Spleen (tissue), 11 donors: Measurements from ENCODE around the gene MRPL23. TPM values are rescaled to one million over a fixed set of nuclear protein-coding genes. Genes with fewer than 3 reads are reported as not detected.

Source experiments
- DNase-seq: peaks from one replicate; pipeline ENCODE4 v3.0.0-alpha.2; 2020
- H3K27ac ChIP-seq, 8 donors: fragments of 200-600 bp; sonication (generic) in 7 of 8; 1 replicate in 4 of 8; 2 replicates in 4 of 8; pipeline versions ENCODE4 v1.5.0 to v1.8.0; 2016 to 2021; ENCODE audit warnings: inconsistent platforms in 4 of 8, mild to moderate bottlenecking in 4 of 8, moderate library complexity in 1 of 8
- H3K27me3 ChIP-seq, 7 donors: fragments of 200-600 bp; sonication (generic) in 6 of 7; replicated peaks in 1 of 7; 1 replicate in 4 of 7; 2 replicates in 3 of 7; pipeline versions ENCODE4 v1.5.0 to v1.8.0; 2016 to 2021; ENCODE audit warnings: inconsistent platforms in 3 of 7, mild to moderate bottlenecking in 1 of 7
- H3K36me3 ChIP-seq, 6 donors: fragments of 200-600 bp; sonication (generic) in 5 of 6; 1 replicate in 4 of 6; 2 replicates in 2 of 6; pipeline versions ENCODE4 v1.5.0 to v1.8.0; 2016 to 2021; ENCODE audit warnings: inconsistent platforms in 2 of 6
- H3K4me1 ChIP-seq, 6 donors: fragments of 200-600 bp; sonication (generic) in 5 of 6; 1 replicate in 3 of 6; 2 replicates in 3 of 6; pipeline versions ENCODE4 v1.5.0 to v1.8.0; 2016 to 2021; ENCODE audit warnings: inconsistent platforms in 3 of 6
- H3K4me3 ChIP-seq, 8 donors: fragments of 200-600 bp; sonication (generic) in 7 of 8; 1 replicate in 4 of 8; 2 replicates in 4 of 8; pipeline versions ENCODE4 v1.5.0 to v1.8.0; 2016 to 2021; ENCODE audit warnings: inconsistent platforms in 4 of 8, mild to moderate bottlenecking in 4 of 8, moderate library complexity in 2 of 8
- H3K9me3 ChIP-seq, 8 donors: fragments of 200-600 bp; sonication (generic) in 7 of 8; 1 replicate in 4 of 8; 2 replicates in 4 of 8; pipeline versions ENCODE4 v1.5.0 to v1.8.0; 2016 to 2021; ENCODE audit warnings: inconsistent platforms in 4 of 8
- POLR2A ChIP-seq, 3 donors: fragments of 450-650 bp; IDR thresholded peaks; one replicate each; pipeline ENCODE4 v1.5.1; 2017; ENCODE audit warnings: antibody characterized with exemption in 3 of 3, mild to moderate bottlenecking in 1 of 3
- POLR2AphosphoS5 ChIP-seq, 3 donors: sonication (generic); formaldehyde crosslinking; IDR thresholded peaks; one replicate each; pipeline ENCODE4 v1.5.1; 2017; ENCODE audit warnings: antibody characterized with exemption in 3 of 3
- WGBS, 5 donors: extraction: QIAGEN DNeasy Blood & Tissue Kit in 3 of 5; methylation state at CpG; one replicate each; pipeline versions ENCODE4 v1.1.5 to v1.1.7; 2013 to 2018; 5-methylcytosine and 5-hydroxymethylcytosine counted together
- intact Hi-C: fragments of 100-400 bp; cut with DNase I; formaldehyde crosslinking; loops from one replicate; pipeline ENCODE4 v1.15.0; 2023; ENCODE audit warnings: low total_unique reads
- polyA plus RNA-seq, 3 donors: library from polyadenylated mRNA; stranded (reverse); fragments of 200-250 nt; gene quantifications; one replicate each; pipeline ENCODE4 v1.2.1, GENCODE V29; 2013
- total RNA-seq, 7 donors: library from RNA; depleted of rRNA in 3 of 7; stranded (reverse); fragments of >200 nt in 3 of 7; fragmentation: NEBNext Ultra II Directional in 4 of 7; extraction: Animal tissue kit (Norgen Biotek cat#: 25700) in 4 of 7; gene quantifications; one replicate each; pipeline versions ENCODE4 v1.1.0 to v1.2.1, GENCODE V29; 2016 to 2021
- TF ChIP-seq, protein P1 (sequence below), 11 experiments: fragments of 200-600 bp in 7 of 11; fragments of 450-650 bp in 4 of 11; sonication (generic) in 4 of 11; IDR thresholded peaks in 8 of 11; conservative IDR thresholded peaks in 3 of 11; 1 replicate in 7 of 11; 2 replicates in 4 of 11; pipeline versions ENCODE4 v1.4.0 to v1.8.0; 2016 to 2021; ENCODE audit warnings: antibody characterized with exemption in 11 of 11, inconsistent platforms in 4 of 11, mild to moderate bottlenecking in 1 of 11
- donor health status: healthy with polysubstance abuse.
- donor health status: DM: no; HTN: no; CAD: no; lungs with moderate emphysema.
- donor health status: DM: no; HTN: no; CAD: no.
- donor health status: Bipolar disorder and iron deficiency.
- donor health status: healthy.
- donor health status: DM: no; HTN: no; CAD: no.
- donor health status: DM: yes; HTN: yes; CAD: no.

Gene MRPL23
- total and polyA plus RNA-seq, 10 donors = 32.5 to 160 (median 54.0) TPM

- DNase-seq = peak; percentile 62
- Histone ChIP-seq H3K27me3 (no peaks in the 10 kb centered on the region), H3K4me3 (no peak overlapping the region), H3K27ac (no peak overlapping the region), H3K36me3 (no peaks in the 10 kb centered on the region), H3K4me1 (no peaks in the 10 kb centered on the region), H3K9me3 (no peaks in the 10 kb centered on the region)
- no peak for TF ChIP-seq POLR2AphosphoS5 (IDR thresholded peaks at IDR 0.05)
- TF ChIP-seq POLR2A (IDR thresholded peaks at IDR 0.05) = no peak
- TF ChIP-seq, protein P1, sequence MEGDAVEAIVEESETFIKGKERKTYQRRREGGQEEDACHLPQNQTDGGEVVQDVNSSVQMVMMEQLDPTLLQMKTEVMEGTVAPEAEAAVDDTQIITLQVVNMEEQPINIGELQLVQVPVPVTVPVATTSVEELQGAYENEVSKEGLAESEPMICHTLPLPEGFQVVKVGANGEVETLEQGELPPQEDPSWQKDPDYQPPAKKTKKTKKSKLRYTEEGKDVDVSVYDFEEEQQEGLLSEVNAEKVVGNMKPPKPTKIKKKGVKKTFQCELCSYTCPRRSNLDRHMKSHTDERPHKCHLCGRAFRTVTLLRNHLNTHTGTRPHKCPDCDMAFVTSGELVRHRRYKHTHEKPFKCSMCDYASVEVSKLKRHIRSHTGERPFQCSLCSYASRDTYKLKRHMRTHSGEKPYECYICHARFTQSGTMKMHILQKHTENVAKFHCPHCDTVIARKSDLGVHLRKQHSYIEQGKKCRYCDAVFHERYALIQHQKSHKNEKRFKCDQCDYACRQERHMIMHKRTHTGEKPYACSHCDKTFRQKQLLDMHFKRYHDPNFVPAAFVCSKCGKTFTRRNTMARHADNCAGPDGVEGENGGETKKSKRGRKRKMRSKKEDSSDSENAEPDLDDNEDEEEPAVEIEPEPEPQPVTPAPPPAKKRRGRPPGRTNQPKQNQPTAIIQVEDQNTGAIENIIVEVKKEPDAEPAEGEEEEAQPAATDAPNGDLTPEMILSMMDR (IDR thresholded peaks at IDR 0.05 in 8 of 11, conservative IDR thresholded peaks at IDR 0.05 in 3 of 11) = no peak
- intact Hi-C loops = no loop called here
- WGBS, 5 donors = no CpG with 5 or more reads among the region's 6 CpGs
These were observed 2.2 kb downstream of the MRPL23 start for GRCh38 chr11:1949302-1949701.

DNA sequence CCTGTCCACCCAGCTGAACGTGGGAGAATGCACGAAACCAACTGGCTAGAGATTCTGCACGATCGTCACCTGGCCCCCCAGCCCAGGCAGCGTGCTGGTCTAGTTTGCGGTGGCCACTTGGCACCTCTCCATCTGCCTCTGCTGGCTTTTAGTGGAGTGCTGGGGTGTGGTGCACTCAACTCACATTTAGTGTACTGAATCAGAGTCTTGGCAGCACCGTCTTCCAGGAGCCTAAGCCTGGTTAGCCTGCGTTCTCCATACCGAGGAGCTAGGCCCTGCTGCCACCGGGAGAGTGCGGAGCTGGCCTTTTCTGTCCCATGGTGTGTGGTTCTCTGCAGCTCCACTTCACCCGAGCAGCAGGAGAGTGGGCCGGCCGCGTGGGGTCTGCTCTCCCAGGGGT lies 2.8 kb downstream of the MRPL23 start:
- H3K9me3 ChIP-seq = no peaks in the 10 kb centered on the region
- no peak overlapping the region for H3K27ac ChIP-seq
- no peaks in the 10 kb centered on the region for H3K27me3 ChIP-seq
- H3K4me1 ChIP-seq = no peaks in the 10 kb centered on the region
- TF ChIP-seq POLR2A (IDR thresholded peaks at IDR 0.05) (no peak), POLR2AphosphoS5 (IDR thresholded peaks at IDR 0.05) (no peak)
- TF ChIP-seq, protein P1 (IDR thresholded peaks at IDR 0.05 in 8 of 11, conservative IDR thresholded peaks at IDR 0.05 in 3 of 11) = no peak
- no peak for DNase-seq
- WGBS, 5 donors = no CpG with 5 or more reads among the region's 15 CpGs
- H3K36me3 ChIP-seq = no peaks in the 10 kb centered on the region
- intact Hi-C loops = no loop called here
- no peak overlapping the region for H3K4me3 ChIP-seq

DNA sequence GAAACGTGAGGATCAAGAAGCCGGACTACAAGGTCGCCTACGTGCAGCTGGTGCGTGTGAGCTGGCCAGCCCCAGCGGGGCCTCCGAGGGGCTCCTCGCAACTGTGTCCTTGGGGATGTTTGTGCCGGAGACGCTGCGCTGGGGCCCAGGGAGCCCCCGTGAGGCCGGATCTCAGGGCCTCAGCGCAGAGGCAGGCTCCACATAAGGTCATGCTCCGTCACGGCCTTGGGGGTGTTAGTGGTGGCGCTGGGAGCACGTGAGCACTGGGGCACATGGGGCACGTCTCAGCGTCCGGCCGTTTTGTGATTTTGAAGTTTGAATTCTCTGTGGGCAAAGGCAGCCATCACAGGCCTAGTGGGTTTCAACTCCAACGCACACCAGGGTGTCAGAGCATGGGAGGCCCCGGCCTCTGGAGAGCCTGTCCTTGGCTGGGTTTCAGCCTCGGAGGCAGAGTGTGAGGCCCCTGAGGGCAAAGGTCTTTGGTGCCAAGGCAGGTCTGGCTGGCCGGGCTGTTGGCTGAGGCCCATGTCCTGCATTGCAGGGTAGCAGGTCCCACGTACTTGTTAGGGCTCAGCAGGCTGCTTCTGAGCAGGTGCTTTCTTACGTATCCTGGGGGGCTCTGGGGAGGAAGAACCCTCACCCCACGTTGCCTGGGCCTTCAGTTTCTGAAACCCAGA lies 5.8 kb downstream of the MRPL23 start:
- peak overlapping the region in 3 of 8 donors; percentile 28 to 44 (median 43) for H3K27ac ChIP-seq
- WGBS, 5 donors = 100% methylated on average over 1 of the region's 29 CpGs; no CpG with 5 or more reads in 4 of the 5 donors
- no peaks in the 10 kb centered on the region for H3K9me3 ChIP-seq
- H3K4me1 ChIP-seq = no peaks in the 10 kb centered on the region
- DNase-seq = peak; percentile 36
- H3K4me3 ChIP-seq = no peak overlapping the region
- no peaks in the 10 kb centered on the region for H3K36me3 ChIP-seq
- no peak for TF ChIP-seq POLR2A (IDR thresholded peaks at IDR 0.05)
- TF ChIP-seq, protein P1 (IDR thresholded peaks at IDR 0.05 in 8 of 11, conservative IDR thresholded peaks at IDR 0.05 in 3 of 11) = no peak
- no peak for TF ChIP-seq POLR2AphosphoS5 (IDR thresholded peaks at IDR 0.05)
- H3K27me3 ChIP-seq = no peaks in the 10 kb centered on the region
- intact Hi-C loops = no loop called here

- intact Hi-C loops = no loop called here
- TF ChIP-seq, protein P1 (IDR thresholded peaks at IDR 0.05 in 8 of 11, conservative IDR thresholded peaks at IDR 0.05 in 3 of 11) = peak in 6 of 11 experiments; percentile 14 to 64 (median 37)
- no peak for TF ChIP-seq POLR2AphosphoS5 (IDR thresholded peaks at IDR 0.05)
- peak overlapping the region in 3 of 8 donors; percentile 28 to 44 (median 43) for H3K27ac ChIP-seq
- no peaks in the 10 kb centered on the region for H3K4me1 ChIP-seq
- no peaks in the 10 kb centered on the region for H3K36me3 ChIP-seq
- no peak overlapping the region for H3K4me3 ChIP-seq
- DNase-seq = peak; percentile 77
- H3K27me3 ChIP-seq = no peaks in the 10 kb centered on the region
- H3K9me3 ChIP-seq = no peaks in the 10 kb centered on the region
- 46 to 75% (median 62%) methylated on average over 2 to 8 of the region's 23 CpGs; no CpG with 5 or more reads in 2 of the 5 donors for WGBS, 5 donors
These were observed 6.5 kb downstream of the MRPL23 start for GRCh38 chr11:1953489-1954266.
